Activated CD4-positive, alpha-beta T cell treated with anti-CD3 and anti-CD28 coated beads, Interleukin-2, Interleukin-6, amounts not matched to agents 100 ng/mL and 50 ng/mL, durations not matched to agents 16 hours and 8 hours (primary cell): ENCODE data around the gene CLMN.
A peak's percentile ranks its signal among the peaks of the same experiment; 100 is the strongest.
"Not testable (repeated sequence)": the region's sequence is repeated elsewhere in the genome, so short reads cannot be mapped to it uniquely, and the experiment has no call there.

Experiments
- DNase-seq: peaks from one replicate; pipeline ENCODE4 v3.0.0-alpha.2; 2020

CLMN gene

GRCh38 chr14:95215094-95215725, 104.5 kb downstream of the CLMN start:
- no peak for DNase-seq

DNA sequence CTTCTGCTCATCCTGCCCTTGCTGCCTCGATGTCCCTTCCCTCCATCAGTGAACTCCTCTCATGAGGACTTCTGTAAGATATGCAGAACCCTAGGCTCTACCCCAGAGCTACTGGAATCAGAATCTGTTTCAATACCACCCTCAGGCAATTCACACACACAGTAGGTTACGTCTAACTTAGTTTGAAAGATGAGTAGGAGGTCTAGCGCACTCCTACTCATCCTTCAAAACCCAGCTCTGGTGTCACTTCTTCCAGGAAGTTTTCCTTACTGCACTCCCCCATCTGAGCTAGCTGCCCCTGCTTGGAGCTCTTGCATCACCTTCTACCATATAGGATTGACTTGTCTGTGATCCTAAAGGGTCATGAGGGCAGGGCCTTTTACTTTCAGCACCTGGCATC, 105.9 kb downstream of the CLMN start:
- DNase-seq: no peak

DNA sequence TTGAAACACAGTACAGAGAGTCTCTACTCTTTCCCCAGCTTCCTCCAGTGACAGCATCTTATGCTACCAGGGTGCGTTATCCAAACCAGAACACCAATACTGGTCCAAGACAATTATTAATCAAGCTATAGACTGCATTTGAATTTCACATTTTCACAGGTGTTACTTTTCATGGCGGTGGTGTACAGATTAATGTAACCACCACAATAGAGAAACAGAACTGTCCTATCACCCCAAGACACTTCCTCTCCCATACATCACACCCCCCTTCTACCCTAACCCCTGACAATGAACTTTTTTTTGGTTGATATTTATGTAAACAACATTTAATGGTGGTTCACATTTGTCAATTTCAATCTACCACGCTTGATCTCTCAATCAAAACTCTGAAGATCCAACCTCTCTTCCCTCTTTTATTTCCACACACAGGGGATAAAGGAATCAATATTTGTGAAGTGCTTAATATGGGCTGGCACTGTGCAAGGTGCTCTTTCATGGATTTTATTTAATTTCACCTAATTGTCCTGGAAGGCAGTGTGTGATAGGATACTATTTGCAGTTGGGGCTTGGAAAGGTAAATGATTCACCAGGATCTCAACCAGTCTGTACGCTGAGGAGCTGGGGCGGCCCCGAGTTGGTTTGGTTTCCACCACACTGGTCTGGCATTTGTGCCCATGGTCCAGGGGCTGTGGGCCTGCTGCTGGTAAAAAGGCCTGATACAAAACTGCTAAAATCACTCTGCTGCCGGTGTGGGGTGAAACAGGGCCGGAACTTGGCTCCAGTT, 107.8 kb downstream of the CLMN start:
- no peak for DNase-seq

- DNase-seq: no peak
Observed at GRCh38 chr14:95210699-95211098, 109.0 kb downstream of the CLMN start.

DNA sequence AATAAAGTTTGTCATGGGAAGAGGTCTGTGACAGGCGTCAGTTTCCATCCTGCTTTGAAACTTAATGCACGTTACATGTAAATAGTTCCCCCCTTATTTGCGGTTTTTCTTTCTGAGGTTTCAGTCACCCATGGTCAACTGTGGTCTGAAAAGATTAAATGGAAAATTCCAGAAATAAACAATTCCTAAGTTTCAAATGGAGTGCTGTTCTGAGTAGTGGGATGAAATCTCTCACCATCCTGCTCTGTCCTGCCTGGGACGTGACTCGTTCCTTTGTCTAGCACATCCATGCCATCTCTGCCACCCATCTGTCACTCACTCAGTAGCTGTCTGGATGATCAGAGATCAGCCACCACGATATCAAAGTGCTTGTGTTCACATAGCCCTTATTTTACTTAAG, 111.1 kb downstream of the CLMN start:
- no peak for DNase-seq

DNA sequence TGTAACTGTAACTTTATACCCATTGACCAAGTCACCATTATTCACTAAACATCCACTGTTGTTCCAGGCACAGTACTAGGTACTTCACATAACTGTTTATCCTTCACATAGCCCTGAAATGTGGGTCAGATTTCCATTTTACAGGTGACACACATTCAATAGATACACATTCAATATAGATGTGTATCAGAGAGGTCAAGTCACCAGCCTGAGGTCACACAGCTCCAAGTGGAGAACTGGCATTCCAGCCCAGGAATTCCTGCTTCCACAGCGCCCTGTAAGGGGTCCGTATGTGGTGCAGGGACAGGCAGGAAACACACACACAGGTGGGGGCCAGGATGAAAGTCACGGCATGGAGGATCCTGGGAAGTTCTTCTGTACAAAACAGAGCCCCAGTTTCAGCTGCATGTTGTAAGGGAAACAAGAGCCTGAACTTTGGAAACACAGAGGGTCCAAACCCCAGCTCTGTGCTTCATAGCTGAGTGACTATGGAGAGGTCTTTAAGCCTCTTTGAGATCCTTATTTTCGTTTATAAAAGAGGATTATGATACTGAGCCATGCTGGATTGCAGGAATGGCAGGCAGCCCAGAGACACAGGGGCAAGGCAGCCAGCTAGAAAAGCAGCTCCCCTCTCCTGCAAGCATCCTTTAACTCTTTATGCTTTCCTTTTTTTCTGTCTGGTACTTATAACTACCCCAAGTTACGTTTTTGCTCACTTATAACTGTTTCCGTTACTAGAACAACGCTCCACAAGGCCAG, 112.1 kb downstream of the CLMN start:
- no peak for DNase-seq

- DNase-seq: no peak
Observed at GRCh38 chr14:95206534-95206933, 113.2 kb downstream of the CLMN start.

- DNase-seq: no peak
Observed at GRCh38 chr14:95204705-95205104, 115.0 kb downstream of the CLMN start.

GRCh38 chr14:95201745-95202144, 118.0 kb downstream of the CLMN start:
- DNase-seq: not testable (repeated sequence)

DNA sequence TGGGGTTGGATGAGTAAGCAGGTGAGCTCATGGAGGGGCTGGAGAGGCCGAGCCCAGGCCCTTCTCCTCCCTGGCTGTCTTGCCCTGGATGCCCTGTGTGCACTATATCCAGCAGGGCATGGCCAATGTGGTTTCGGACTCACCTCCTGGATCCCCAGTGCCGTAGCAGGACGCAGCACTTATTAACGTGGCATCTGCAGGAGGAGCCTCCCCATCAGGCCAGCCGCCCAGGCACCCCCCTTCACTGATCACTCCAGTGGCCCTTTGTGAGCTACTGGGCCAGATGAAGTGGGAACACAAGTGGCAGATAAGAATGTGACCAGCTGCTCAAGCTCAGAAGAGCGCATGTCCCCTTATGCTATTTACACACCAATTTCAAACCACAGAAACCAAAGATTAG, 119.3 kb downstream of the CLMN start:
- no peak for DNase-seq

DNA sequence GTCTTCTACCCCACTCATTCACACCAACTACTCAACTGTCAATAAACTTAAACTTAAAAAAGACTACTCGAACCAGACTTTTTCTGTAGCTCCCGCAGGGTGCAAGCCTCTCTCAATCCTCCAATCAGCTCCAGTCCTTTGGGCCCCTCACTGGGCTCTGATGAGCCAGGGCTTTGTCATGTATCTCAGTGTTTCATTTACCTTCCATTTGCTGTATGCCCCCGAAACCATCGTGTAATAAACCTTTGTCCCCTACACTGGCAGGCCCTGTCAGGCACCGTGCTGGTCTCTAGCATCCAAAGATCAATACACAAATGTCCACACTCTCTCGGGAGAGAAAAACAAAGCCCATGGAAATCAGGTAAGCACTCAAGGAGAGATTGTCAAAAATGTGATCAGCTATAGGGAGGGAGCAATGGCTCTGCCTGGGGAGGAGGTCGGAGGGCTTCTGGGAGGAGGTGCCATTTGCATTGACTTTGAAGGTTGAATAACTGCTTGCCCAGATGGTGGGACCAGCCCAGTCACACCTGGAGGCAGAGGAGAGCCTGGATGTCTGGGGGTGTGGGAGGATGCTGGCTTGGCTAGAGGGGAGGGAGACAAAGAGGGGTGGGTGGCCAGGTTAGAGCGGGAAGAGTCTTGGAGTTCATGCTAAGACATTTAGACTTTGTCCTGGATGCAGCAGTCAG, 120.3 kb downstream of the CLMN start:
- no peak for DNase-seq

GRCh38 chr14:95198320-95198719, 121.4 kb downstream of the CLMN start:
- no peak for DNase-seq

- no peak for DNase-seq
Observed at GRCh38 chr14:95197551-95197950, 122.2 kb downstream of the CLMN start.

- DNase-seq: no peak
Observed at GRCh38 chr14:95196826-95197545, 122.7 kb downstream of the CLMN start.

DNA sequence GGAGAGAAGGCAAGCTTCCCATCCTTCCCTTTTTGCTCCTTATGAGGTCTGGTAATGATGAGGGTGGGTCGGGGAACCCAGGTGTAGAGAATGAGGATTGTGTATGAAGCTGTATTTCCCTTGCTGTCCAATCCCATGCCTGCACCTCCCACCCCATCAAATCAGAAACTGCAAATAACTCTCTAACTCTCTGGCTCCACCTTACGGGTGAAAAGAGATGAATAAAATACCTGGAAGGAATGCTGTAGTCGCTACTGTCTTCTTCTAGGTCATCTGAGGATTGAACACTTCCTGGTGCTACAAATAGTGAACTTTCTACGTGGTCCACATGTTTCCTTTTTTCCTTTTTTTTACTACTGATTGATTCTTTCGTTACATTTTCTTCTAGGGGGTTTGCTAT, 123.4 kb downstream of the CLMN start:
- DNase-seq: peak; percentile 34

- DNase-seq: no peak
Observed at GRCh38 chr14:95195031-95195430, 124.7 kb downstream of the CLMN start.

DNA sequence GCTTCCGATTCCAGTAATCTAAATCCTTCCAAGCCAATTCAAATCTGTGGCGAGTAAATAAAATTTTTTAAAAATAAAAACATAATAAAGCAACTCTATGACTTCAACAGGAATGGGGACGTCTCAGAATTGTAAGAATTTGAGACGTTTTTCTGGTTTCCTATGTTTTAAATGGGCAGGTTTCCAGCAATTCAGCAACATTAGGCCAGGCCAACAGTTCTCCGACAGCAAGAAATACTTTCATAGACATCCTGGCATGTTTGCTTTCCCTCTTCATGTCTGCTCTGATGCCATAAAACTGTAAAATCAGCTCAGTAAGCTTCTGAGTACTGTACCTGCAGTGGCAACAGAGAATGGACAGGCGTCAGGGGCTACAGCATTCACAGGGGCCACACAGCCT, 126.6 kb downstream of the CLMN start:
- no peak for DNase-seq

- no peak for DNase-seq
Observed at GRCh38 chr14:95192311-95192710, 127.4 kb downstream of the CLMN start.

DNA sequence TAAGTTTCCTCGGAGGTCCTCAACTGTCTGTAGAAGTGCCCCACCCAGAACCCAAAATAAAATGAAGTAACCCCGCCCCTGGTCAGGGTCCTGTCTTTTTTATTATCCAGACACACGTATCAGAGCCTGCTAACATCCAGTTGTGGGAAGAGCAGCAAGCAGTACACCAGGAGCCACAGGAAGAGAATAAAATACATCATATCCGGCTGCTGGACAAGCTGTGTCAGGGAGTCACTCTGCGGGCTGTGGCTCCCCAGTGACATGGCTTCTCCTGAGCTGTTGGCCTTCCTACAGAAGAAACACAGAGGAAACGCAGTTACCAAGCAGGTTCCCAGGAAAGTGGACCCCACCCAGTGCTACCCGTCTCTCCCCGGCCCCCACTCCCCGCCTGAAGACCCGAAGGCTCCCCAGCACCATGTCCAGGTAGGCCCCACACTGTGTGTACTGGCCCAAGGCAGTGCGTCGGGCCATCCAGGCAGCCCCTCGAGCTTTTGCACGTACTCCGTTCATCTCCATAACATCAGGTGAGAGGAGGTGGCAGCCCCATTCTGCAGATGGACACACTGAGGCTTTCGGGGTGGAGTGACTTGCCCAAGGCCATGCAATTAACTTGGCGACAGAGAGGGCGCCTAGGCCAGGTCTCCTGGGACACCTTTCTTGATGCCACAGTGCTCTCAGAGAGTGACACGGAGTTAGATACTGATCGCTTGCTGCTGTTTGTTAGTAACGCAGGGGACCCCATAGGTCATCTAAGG, 128.1 kb downstream of the CLMN start:
- no peak for DNase-seq

DNA sequence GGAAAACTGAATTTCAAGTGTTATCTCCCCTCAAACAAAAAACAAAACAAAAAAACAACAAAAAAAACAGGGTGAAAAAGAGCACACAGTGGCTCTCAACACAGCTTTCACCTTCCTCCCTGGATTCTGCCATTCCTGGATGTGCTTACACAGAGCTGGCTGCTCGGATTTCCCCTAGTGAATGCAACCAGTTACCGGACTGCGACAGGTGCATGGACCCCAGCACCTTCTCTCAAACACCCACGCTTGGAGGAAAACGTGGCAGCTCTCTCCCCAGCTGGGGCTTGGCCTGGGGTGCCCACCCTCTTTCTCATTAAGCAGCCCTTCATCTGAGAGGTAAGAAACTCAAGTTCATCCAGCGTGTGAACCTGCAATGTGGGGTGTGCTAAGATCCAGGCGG, 128.9 kb downstream of the CLMN start:
- DNase-seq: no peak

DNA sequence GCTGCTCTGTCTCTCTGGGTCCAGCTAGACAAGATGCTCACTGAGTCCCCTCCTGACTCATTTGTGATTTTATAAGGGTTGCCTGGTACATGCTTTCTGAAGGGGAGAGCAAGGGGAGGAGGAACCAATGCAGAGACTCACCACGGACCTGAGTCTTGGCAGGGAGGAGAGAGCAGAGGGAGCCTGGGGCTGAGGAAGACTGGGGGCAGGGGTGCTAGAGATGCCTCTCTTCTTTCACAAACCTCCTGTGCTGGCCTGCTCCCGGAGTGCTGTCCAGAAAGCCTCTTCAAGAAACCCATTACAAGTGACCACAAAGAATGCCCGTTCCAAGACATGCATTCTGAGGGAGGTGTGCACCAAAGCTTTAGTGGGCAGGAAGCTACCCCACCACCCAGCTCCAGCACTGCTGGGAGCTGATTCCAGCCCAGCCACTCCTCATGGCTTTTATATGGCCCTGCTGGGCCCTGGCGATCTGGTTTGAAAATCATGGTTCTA, 129.3 kb downstream of the CLMN start:
- DNase-seq: no peak
